ENCODE measurements around the gene FBN1.

GRCh38 chr15:48402427-48403177 is 242.9 kb downstream of the FBN1 start:
- TF ChIP-seq, protein P1, sequence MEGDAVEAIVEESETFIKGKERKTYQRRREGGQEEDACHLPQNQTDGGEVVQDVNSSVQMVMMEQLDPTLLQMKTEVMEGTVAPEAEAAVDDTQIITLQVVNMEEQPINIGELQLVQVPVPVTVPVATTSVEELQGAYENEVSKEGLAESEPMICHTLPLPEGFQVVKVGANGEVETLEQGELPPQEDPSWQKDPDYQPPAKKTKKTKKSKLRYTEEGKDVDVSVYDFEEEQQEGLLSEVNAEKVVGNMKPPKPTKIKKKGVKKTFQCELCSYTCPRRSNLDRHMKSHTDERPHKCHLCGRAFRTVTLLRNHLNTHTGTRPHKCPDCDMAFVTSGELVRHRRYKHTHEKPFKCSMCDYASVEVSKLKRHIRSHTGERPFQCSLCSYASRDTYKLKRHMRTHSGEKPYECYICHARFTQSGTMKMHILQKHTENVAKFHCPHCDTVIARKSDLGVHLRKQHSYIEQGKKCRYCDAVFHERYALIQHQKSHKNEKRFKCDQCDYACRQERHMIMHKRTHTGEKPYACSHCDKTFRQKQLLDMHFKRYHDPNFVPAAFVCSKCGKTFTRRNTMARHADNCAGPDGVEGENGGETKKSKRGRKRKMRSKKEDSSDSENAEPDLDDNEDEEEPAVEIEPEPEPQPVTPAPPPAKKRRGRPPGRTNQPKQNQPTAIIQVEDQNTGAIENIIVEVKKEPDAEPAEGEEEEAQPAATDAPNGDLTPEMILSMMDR (IDR thresholded peaks at IDR 0.05; ENCODE audit: low read length) = no peak
- no peak for TF ChIP-seq EZH2phosphoT487 (IDR thresholded peaks at IDR 0.05; ENCODE audit: low read length)

Data from MM.1S (cell line).